BLaER1 treated with 17β-estradiol and CSF1 and Interleukin-3, amounts not matched to agents 10 nM and 100 nM (cell line): ENCODE measurements around the gene USP31.

Experiments
- H3K27ac ChIP-seq, 11 experiments: shearing (Covaris generic); formaldehyde crosslinking; 2 replicates each; pipeline ENCODE4 v1.8.1; 2022
- H3K27me3 ChIP-seq, 11 experiments: shearing (Covaris generic); formaldehyde crosslinking; 2 replicates each; pipeline ENCODE4 v1.8.1; 2022
- H3K36me3 ChIP-seq, 11 experiments: shearing (Covaris generic); formaldehyde crosslinking; 2 replicates each; pipeline ENCODE4 v1.8.1; 2022
- H3K4me1 ChIP-seq, 10 experiments: shearing (Covaris generic); formaldehyde crosslinking; 2 replicates each; pipeline ENCODE4 v1.8.1; 2022
- H3K4me2 ChIP-seq, 11 experiments: shearing (Covaris generic); formaldehyde crosslinking; 2 replicates each; pipeline ENCODE4 v1.8.1; 2022
- H3K4me3 ChIP-seq, 10 experiments: shearing (Covaris generic); formaldehyde crosslinking; 2 replicates each; pipeline ENCODE4 v1.8.1; 2022
- H3K9ac ChIP-seq, 11 experiments: shearing (Covaris generic); formaldehyde crosslinking; 2 replicates each; pipeline ENCODE4 v1.8.1; 2022
- H3K9me3 ChIP-seq, 11 experiments: shearing (Covaris generic); formaldehyde crosslinking; replicated peaks in 1 of 11; 2 replicates each; pipeline ENCODE4 v1.8.1; 2022
- H4K20me1 ChIP-seq, 11 experiments: shearing (Covaris generic); formaldehyde crosslinking; 2 replicates each; pipeline ENCODE4 v1.8.1; 2022
- Cebpa-rat ChIP-seq, 11 experiments: shearing (Covaris generic); IDR thresholded peaks; 2 replicates each; pipeline ENCODE4 v1.8.1; 2022

The USP31 gene

GRCh38 chr16:23141959-23142740 is 7.1 kb downstream of the USP31 start:
- Histone ChIP-seq H3K36me3 (peaks cover 0 to 12% (median under 1%) of the 10 kb centered on the region in 11 experiments; a peak in 8 of 22 replicates), H3K4me2 (no peak overlapping the region), H4K20me1 (peaks cover 20 to 78% (median 52%) of the 10 kb centered on the region in 11 experiments; a peak in 17 of 22 replicates), H3K9me3 (peaks cover 18 to 23% (median 21%) of the 10 kb centered on the region in 11 experiments), H3K9ac (no peak overlapping the region; a peak in 1 of 22 replicates), H3K4me1 (peaks cover 12 to 30% (median 18%) of the 10 kb centered on the region in 10 experiments), H3K4me3 (no peak overlapping the region), H3K27ac (no peak overlapping the region), H3K27me3 (no peaks in the 10 kb centered on the region)
- no peak for TF ChIP-seq Cebpa-rat (IDR thresholded peaks at IDR 0.05)

- no peak overlapping the region for H3K27ac ChIP-seq
- TF ChIP-seq Cebpa-rat (IDR thresholded peaks at IDR 0.05): no peak
Observed at GRCh38 chr16:23141500-23141899, 7.8 kb downstream of the USP31 start.

GRCh38 chr16:23141033-23141432 is 8.2 kb downstream of the USP31 start:
- Histone ChIP-seq H3K4me1 (peaks cover 9 to 24% (median 13%) of the 10 kb centered on the region in 10 experiments), H3K4me2 (no peak overlapping the region), H3K27ac (no peak overlapping the region), H3K9me3 (peaks cover 29 to 35% (median 32%) of the 10 kb centered on the region in 11 experiments), H3K4me3 (no peak overlapping the region), H4K20me1 (peaks cover 20 to 68% (median 50%) of the 10 kb centered on the region in 11 experiments; a peak in 17 of 22 replicates), H3K27me3 (no peaks in the 10 kb centered on the region), H3K9ac (no peak overlapping the region), H3K36me3 (peaks cover 0 to 20% (median 5%) of the 10 kb centered on the region in 11 experiments; a peak in 11 of 22 replicates)
- TF ChIP-seq Cebpa-rat (IDR thresholded peaks at IDR 0.05): no peak

More at GRCh38 chr16:23141500-23141899, 7.8 kb downstream of the USP31 start:
- Histone ChIP-seq H4K20me1 (peaks cover 20 to 72% (median 50%) of the 10 kb centered on the region in 11 experiments; a peak in 17 of 22 replicates), H3K4me3 (no peak overlapping the region), H3K9ac (no peak overlapping the region), H3K9me3 (peaks cover 24 to 30% (median 28%) of the 10 kb centered on the region in 11 experiments), H3K4me1 (peaks cover 9 to 28% (median 13%) of the 10 kb centered on the region in 10 experiments), H3K4me2 (no peak overlapping the region), H3K27me3 (no peaks in the 10 kb centered on the region), H3K36me3 (peaks cover 0 to 18% (median 5%) of the 10 kb centered on the region in 11 experiments; a peak in 11 of 22 replicates)

DNA sequence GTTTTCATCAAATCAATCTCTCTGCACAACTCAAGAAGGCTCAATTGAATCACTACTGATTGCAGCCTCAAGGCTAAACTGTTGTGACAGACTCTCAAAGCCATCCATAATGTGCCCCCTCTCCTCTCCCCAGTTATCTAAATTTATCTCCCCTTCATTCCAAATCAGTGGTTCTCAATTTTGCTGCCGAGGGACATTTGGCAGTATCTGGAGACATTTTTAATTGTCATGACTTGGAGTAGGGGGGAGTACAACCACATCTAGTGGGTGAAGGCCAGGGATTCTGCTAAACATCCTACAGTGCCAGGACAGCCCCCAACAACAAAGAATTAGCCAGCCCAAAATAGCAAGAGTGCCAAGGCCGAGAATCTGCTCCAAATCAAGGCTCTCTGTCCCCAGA is 9.1 kb downstream of the USP31 start:
- TF ChIP-seq Cebpa-rat (IDR thresholded peaks at IDR 0.05): no peak
- H3K9ac ChIP-seq: no peak overlapping the region
- no peak overlapping the region for H3K27ac ChIP-seq
- peaks cover 15 to 59% (median 43%) of the 10 kb centered on the region in 11 experiments; a peak in 17 of 22 replicates for H4K20me1 ChIP-seq
- H3K4me1 ChIP-seq: peaks cover 3 to 16% (median 6%) of the 10 kb centered on the region in 10 experiments
- no peak overlapping the region for H3K4me2 ChIP-seq
- no peaks in the 10 kb centered on the region for H3K27me3 ChIP-seq
- peaks cover 0 to 20% (median 5%) of the 10 kb centered on the region in 11 experiments; a peak in 11 of 22 replicates for H3K36me3 ChIP-seq
- no peak overlapping the region for H3K4me3 ChIP-seq
- peaks cover 37 to 43% (median 40%) of the 10 kb centered on the region in 11 experiments for H3K9me3 ChIP-seq

- H3K27me3 ChIP-seq: no peaks in the 10 kb centered on the region
- H4K20me1 ChIP-seq: peaks cover 5 to 45% (median 23%) of the 10 kb centered on the region in 11 experiments; a peak in 14 of 22 replicates
Observed at GRCh38 chr16:23137818-23138217, 11.4 kb downstream of the USP31 start.

GRCh38 chr16:23137256-23137655 is 12.0 kb downstream of the USP31 start:
- no peak overlapping the region for H3K4me2 ChIP-seq
- no peak overlapping the region for H3K9ac ChIP-seq
- H3K4me1 ChIP-seq: peaks cover 6 to 27% (median 12%) of the 10 kb centered on the region in 10 experiments
- H3K4me3 ChIP-seq: no peak overlapping the region
- no peak overlapping the region for H3K27ac ChIP-seq
- TF ChIP-seq Cebpa-rat (IDR thresholded peaks at IDR 0.05): no peak
- peaks cover 37 to 53% (median 45%) of the 10 kb centered on the region in 11 experiments for H3K9me3 ChIP-seq
- no peaks in the 10 kb centered on the region for H3K27me3 ChIP-seq
- peaks cover under 1 to 45% (median 17%) of the 10 kb centered on the region in 11 experiments; a peak in 14 of 22 replicates for H4K20me1 ChIP-seq
- peaks cover 0 to 20% (median 5%) of the 10 kb centered on the region in 11 experiments; a peak in 11 of 22 replicates for H3K36me3 ChIP-seq

More at GRCh38 chr16:23137818-23138217, 11.4 kb downstream of the USP31 start:
- Histone ChIP-seq H3K4me1 (peaks cover under 1 to 21% (median 7%) of the 10 kb centered on the region in 10 experiments; a peak in 17 of 20 replicates), H3K36me3 (peaks cover 0 to 20% (median 5%) of the 10 kb centered on the region in 11 experiments; a peak in 11 of 22 replicates), H3K4me2 (no peak overlapping the region), H3K9ac (no peak overlapping the region), H3K9me3 (peaks cover 37 to 53% (median 45%) of the 10 kb centered on the region in 11 experiments), H3K4me3 (no peak overlapping the region), H3K27ac (no peak overlapping the region)
- no peak for TF ChIP-seq Cebpa-rat (IDR thresholded peaks at IDR 0.05)

GRCh38 chr16:23134274-23134673 is 15.0 kb downstream of the USP31 start:
- H3K4me1 ChIP-seq: peaks cover 12 to 52% (median 33%) of the 10 kb centered on the region in 10 experiments

GRCh38 chr16:23132775-23133463 is 16.3 kb downstream of the USP31 start:
- peaks cover 12 to 52% (median 33%) of the 10 kb centered on the region in 10 experiments for H3K4me1 ChIP-seq
- peak overlapping the region in 9 of 11 experiments; percentile 22 to 79 (median 57); a peak in 18 of 22 replicates for H3K4me2 ChIP-seq
- H3K27ac ChIP-seq: peak overlapping the region in 5 of 11 experiments; percentile 3 to 58 (median 53); a peak in 8 of 22 replicates
- H3K27me3 ChIP-seq: no peaks in the 10 kb centered on the region
- peaks cover 21 to 39% (median 30%) of the 10 kb centered on the region in 11 experiments for H3K9me3 ChIP-seq
- H3K4me3 ChIP-seq: no peak overlapping the region
- peaks cover 0 to 11% (median 5%) of the 10 kb centered on the region in 11 experiments; a peak in 7 of 22 replicates for H3K36me3 ChIP-seq
- H4K20me1 ChIP-seq: peaks cover 0 to 43% (median 0%) of the 10 kb centered on the region in 11 experiments; a peak in 11 of 22 replicates
- H3K9ac ChIP-seq: peak overlapping the region in 1 of 11 experiments; percentile 35; a peak in 1 of 22 replicates
- no peak for TF ChIP-seq Cebpa-rat (IDR thresholded peaks at IDR 0.05)

More at GRCh38 chr16:23134274-23134673, 15.0 kb downstream of the USP31 start:
- peaks cover 35 to 53% (median 44%) of the 10 kb centered on the region in 11 experiments for H3K9me3 ChIP-seq
- no peak for TF ChIP-seq Cebpa-rat (IDR thresholded peaks at IDR 0.05)
- no peak overlapping the region for H3K9ac ChIP-seq
- peak overlapping the region in 1 of 11 experiments; percentile 77; a peak in 4 of 22 replicates for H3K4me2 ChIP-seq
- peaks cover 0 to 20% (median 5%) of the 10 kb centered on the region in 11 experiments; a peak in 11 of 22 replicates for H3K36me3 ChIP-seq
- no peak overlapping the region for H3K27ac ChIP-seq
- no peak overlapping the region for H3K4me3 ChIP-seq
- peaks cover 0 to 51% (median 0%) of the 10 kb centered on the region in 11 experiments; a peak in 11 of 22 replicates for H4K20me1 ChIP-seq
- H3K27me3 ChIP-seq: no peaks in the 10 kb centered on the region
